H1 (cell line): Measurements from ENCODE around the gene DPP10. TPM values are rescaled to one million over a fixed set of nuclear protein-coding genes. Genes with fewer than 3 reads are reported as not detected.
A peak's percentile ranks its signal among the peaks of the same experiment; 100 is the strongest.

Source experiments
- ATF3 ChIP-seq: IDR thresholded peaks from 2 replicates; pipeline ENCODE4 v1.6.1; 2011; ENCODE audit warnings: low read depth, mild to moderate bottlenecking, low read length; ENCODE audit not compliant: insufficient read depth
- CHD7 ChIP-seq: fragments of 300-600 bp; sonication (generic); IDR thresholded peaks from 2 replicates; pipeline ENCODE4 v1.7.1; 2012; ENCODE audit warnings: low read length, moderate library complexity, mild to moderate bottlenecking, inconsistent platforms; ENCODE audit not compliant: insufficient replicate concordance
- CTCF ChIP-seq, 3 experiments: IDR thresholded peaks; 1 replicate in 2 of 3; 2 replicates in 1 of 3; pipeline versions ENCODE4 v1.5.1 to v1.6.1; 2011; ENCODE audit warnings: low read length in 3 of 3, mild to moderate bottlenecking in 3 of 3, inconsistent platforms in 2 of 3, low read depth in 1 of 3, moderate library complexity in 1 of 3; ENCODE audit not compliant: insufficient read depth in 1 of 3; ENCODE audit errors: control extremely low read depth in 1 of 3
- E2F6 ChIP-seq: IDR thresholded peaks from 2 replicates; pipeline ENCODE4 v1.6.1; 2012; ENCODE audit warnings: inconsistent platforms
- TAF1 ChIP-seq: IDR thresholded peaks from 2 replicates; pipeline ENCODE4 v1.6.1; 2011; ENCODE audit warnings: mild to moderate bottlenecking, low read depth, low read length
- TBP ChIP-seq: IDR thresholded peaks from 2 replicates; pipeline ENCODE4 v1.6.1; 2011; ENCODE audit warnings: low read depth, low read length, improper control_type of control experiment
- TCF12 ChIP-seq: IDR thresholded peaks from 2 replicates; pipeline ENCODE4 v1.6.1; 2011; ENCODE audit warnings: low read depth, mild to moderate bottlenecking, low read length
- TEAD4 ChIP-seq: IDR thresholded peaks from 2 replicates; pipeline ENCODE4 v1.6.1; 2012; ENCODE audit warnings: low read depth, low read length, inconsistent platforms, mixed read lengths
- polyA plus RNA-seq, 7 experiments: library from polyadenylated mRNA; depleted of rRNA in 3 of 7; stranded (reverse) in 5 of 7; unstranded in 2 of 7; fragments of >200 nt in 5 of 7; fragments of 200-250 nt in 2 of 7; gene quantifications; 1 replicate in 5 of 7; 2 replicates in 1 of 7; 4 replicates in 1 of 7; pipeline versions ENCODE4 v1.2.1 to v1.2.3, GENCODE V29; 2011 to 2013; ENCODE audit warnings: missing spikeins in 2 of 7, mixed read lengths in 2 of 7
- total RNA-seq: library from RNA; stranded (reverse); fragmentation: NEBNext Ultra II Directional; extraction: Animal tissue kit (Norgen Biotek cat#: 25700); gene quantifications from 2 replicates; pipeline ENCODE4 v1.2.1, GENCODE V29; 2021

Gene DPP10
- total and polyA plus RNA-seq, 2 of the 8 experiments (the other 6 are each of a cell fraction or from before 2014, with no cell fraction given): 3.3 to 7.2 TPM

- peak; percentile 64 for TF ChIP-seq CHD7
- TF ChIP-seq CTCF (IDR thresholded peaks at IDR 0.05; ENCODE audit: control extremely low read depth in 1 of 3, insufficient read depth in 1 of 3, low read depth in 1 of 3, low read length in 3 of 3): peak in 2 of 3 experiments; percentile 34 to 59; a peak in 2 of 4 replicates
- TF ChIP-seq TAF1: no peak
- no peak for TF ChIP-seq TBP
- no peak for TF ChIP-seq TCF12
- peak; percentile 76 for TF ChIP-seq TEAD4
- TF ChIP-seq E2F6: no peak
- 0 out of 2 replicates have a peak, but pooled peaks have one; percentile 13 for TF ChIP-seq ATF3
These were observed 740.7 kb downstream of the DPP10 start (continued) for GRCh38 chr2:115183144-115183543.
